ENCODE measurements around the gene SFXN5. TPM values are rescaled to one million over a fixed set of nuclear protein-coding genes. Genes with fewer than 3 reads are reported as not detected.
A peak's percentile ranks its signal among the peaks of the same experiment; 100 is the strongest.

SFXN5 gene
- total and polyA plus RNA-seq, 2 donors (not counting 3 experiments of a cell fraction or from before 2014, with no cell fraction given), result 18.7 to 28.6 TPM

GRCh38 chr2:72993147-72993932 is 78.2 kb downstream of the SFXN5 start:
- peak; percentile 51 for DNase-seq (ENCODE audit: low read depth, low spot score)
- Histone ChIP-seq H3K9ac (replicated peaks; ENCODE audit: extremely low read depth, insufficient read depth, low read length) (no peak overlapping the region), H2AFZ (ENCODE audit: low read depth, low read length) (no peak overlapping the region), H3K27me3 (ENCODE audit: control insufficient read depth in 2 of 2, insufficient read depth in 2 of 2, low read length in 2 of 2) (no peaks in the 10 kb centered on the region), H4K20me1 (replicated peaks; ENCODE audit: control insufficient read depth, extremely low read depth, insufficient read depth, low read length) (no peaks in the 10 kb centered on the region), H3K27ac (ENCODE audit: insufficient read depth, low read depth, low read length) (no peak overlapping the region), H3K4me1 (ENCODE audit: control insufficient read depth, extremely low read depth, insufficient read depth, low read length) (no peaks in the 10 kb centered on the region), H3K9me3 (replicated peaks; ENCODE audit: control insufficient read depth, insufficient read depth, low read length) (no peaks in the 10 kb centered on the region), H3K79me2 (ENCODE audit: control insufficient read depth, insufficient read depth, low read length) (no peaks in the 10 kb centered on the region), H3K9me1 (replicated peaks; ENCODE audit: control insufficient read depth, extremely low read depth, insufficient read depth, low read length) (no peaks in the 10 kb centered on the region), H3K36me3 (ENCODE audit: control insufficient read depth in 2 of 2, extremely low read depth in 1 of 2, insufficient read depth in 2 of 2, low read length in 2 of 2) (peaks cover 0 to 2% of the 10 kb centered on the region in 2 experiments), H3K4me3 (replicated peaks in 1 of 3; ENCODE audit: insufficient read depth in 1 of 3, low read depth in 1 of 3, low read length in 3 of 3) (no peak overlapping the region), H3K4me2 (ENCODE audit: insufficient read depth, low read length) (no peak overlapping the region)
- BruUV-seq (replicated peaks), result no TSS peak
- intact Hi-C loops (cut with micrococcal nuclease) (loop anchor here (1.0 kb wide), 5 partner anchors 78 to 184 kb away; partner anchors contain the start of gene SFXN5), dilution Hi-C loops (cut with MboI; ENCODE audit: extremely low pct_ligation_motif_present, low sequenced_read_pairs) (no loop called here)
- ChIA-PET POLR2A (no interaction called here), CTCF (interaction anchor here (0.6 to 3.7 kb wide), 13 partner anchors 9 to 643 kb away, joined by 3 to 45 read pairs (median 6); no protein-coding TSS in a partner anchor)
- TF ChIP-seq EZH2 (IDR thresholded peaks at IDR 0.05; ENCODE audit: borderline replicate concordance, low read depth, low read length, severe bottlenecking) (no peak), MAX (IDR thresholded peaks at IDR 0.05; ENCODE audit: insufficient read depth, insufficient read length) (no peak), FOS (IDR thresholded peaks at IDR 0.05; ENCODE audit: borderline replicate concordance, insufficient read depth, low read length) (no peak), JUN (IDR thresholded peaks at IDR 0.05; ENCODE audit: borderline replicate concordance, insufficient read depth, insufficient read length, low read depth) (no peak), POLR2A (IDR thresholded peaks at IDR 0.05; ENCODE audit: low read depth, low read length) (no peak), POLR2AphosphoS5 (IDR thresholded peaks at IDR 0.05; ENCODE audit: insufficient read depth, low read depth, low read length) (no peak), CTCF (IDR thresholded peaks at IDR 0.05; ENCODE audit: extremely low read depth in 1 of 2, insufficient read depth in 1 of 2, low read depth in 1 of 2, low read length in 2 of 2) (peak; percentile 57 to 70)
- peak; percentile 72 for FAIRE-seq
